Measurements from ENCODE around the gene SNX2.
A peak's percentile ranks its signal among the peaks of the same experiment; 100 is the strongest.
"Not testable (repeated sequence)": the region's sequence is repeated elsewhere in the genome, so short reads cannot be mapped to it uniquely, and the experiment has no call there.

The SNX2 gene

GRCh38 chr5:122844136-122844909 lies 69.4 kb downstream of the SNX2 start:
- peak; percentile 20 for DNase-seq (ENCODE audit: low read depth)

- no peak for DNase-seq (ENCODE audit: low read depth)
Observed at GRCh38 chr5:122844910-122845228, 70.0 kb downstream of the SNX2 start.

- peak; percentile 84 for DNase-seq (ENCODE audit: low read depth)
Observed at GRCh38 chr5:122845229-122846050, 70.6 kb downstream of the SNX2 start, which contains the start of gene SNX24. Gene SNX24 (plus strand): TSS chr5:122845613. CDS start chr5:122845634, 21 bp downstream.

GRCh38 chr5:122846051-122846550 lies 71.2 kb downstream of the SNX2 start:
- peak; percentile 89 for DNase-seq (ENCODE audit: low read depth)

- no peak for DNase-seq (ENCODE audit: low read depth)
Observed at GRCh38 chr5:122847687-122848081, 72.8 kb downstream of the SNX2 start.

- DNase-seq (ENCODE audit: low read depth) = peak; percentile 39
Observed at GRCh38 chr5:122849771-122850170, 74.9 kb downstream of the SNX2 start.

- DNase-seq (ENCODE audit: low read depth) = not testable (repeated sequence)
Observed at GRCh38 chr5:122857538-122857937, 82.7 kb downstream of the SNX2 start.

- DNase-seq (ENCODE audit: low read depth) = peak; percentile 77
Observed at GRCh38 chr5:122858451-122858850, 83.6 kb downstream of the SNX2 start.

- no peak for DNase-seq (ENCODE audit: low read depth)
Observed at GRCh38 chr5:122863240-122863639, 88.4 kb downstream of the SNX2 start.

- no peak for DNase-seq (ENCODE audit: low read depth)
Observed at GRCh38 chr5:122863721-122864120, 88.8 kb downstream of the SNX2 start.

- DNase-seq (ENCODE audit: low read depth) = no peak
Observed at GRCh38 chr5:122864400-122864799, 89.5 kb downstream of the SNX2 start.

GRCh38 chr5:122864842-122865241 lies 90.0 kb downstream of the SNX2 start:
- no peak for DNase-seq (ENCODE audit: low read depth)

GRCh38 chr5:122870219-122870856 lies 95.5 kb downstream of the SNX2 start:
- peak; percentile 86 for DNase-seq (ENCODE audit: low read depth)

GRCh38 chr5:122871661-122872060 lies 96.8 kb downstream of the SNX2 start:
- peak; percentile 22 for DNase-seq (ENCODE audit: low read depth)

- no peak for DNase-seq (ENCODE audit: low read depth)
Observed at GRCh38 chr5:122874179-122874875, 99.4 kb downstream of the SNX2 start.

GRCh38 chr5:122877518-122877917 lies 102.6 kb downstream of the SNX2 start:
- no peak for DNase-seq (ENCODE audit: low read depth)

GRCh38 chr5:122879076-122879475 lies 104.2 kb downstream of the SNX2 start:
- DNase-seq (ENCODE audit: low read depth) = no peak

All from ELR (cell line).